ENCODE results near the gene PROC. TPM values are rescaled to one million over a fixed set of nuclear protein-coding genes. Genes with fewer than 3 reads are reported as not detected.
A peak's percentile ranks its signal among the peaks of the same experiment; 100 is the strongest.
"Not testable (repeated sequence)": the region's sequence is repeated elsewhere in the genome, so short reads cannot be mapped to it uniquely, and the experiment has no call there.

The PROC gene
- total and polyA plus RNA-seq, 11 donors, result not detected

GRCh38 chr2:127408807-127409099 is 9.5 kb upstream of the PROC start:
- peak overlapping the region in 9 of 12 donors; percentile 54 to 75 (median 61) for H3K4me3 ChIP-seq
- 84 to 91% (median 89%) methylated on average over 10 of the region's 10 CpGs for WGBS, 4 donors
- H3K4me1 ChIP-seq, result peaks cover 0 to 73% (median 23%) of the 10 kb centered on the region in 12 donors
- DNase-seq, result no peak
- peaks cover 0 to 5% (median 0%) of the 10 kb centered on the region in 12 donors for H3K9me3 ChIP-seq
- H3K27me3 ChIP-seq, result no peaks in the 10 kb centered on the region
- TF ChIP-seq, protein P1, sequence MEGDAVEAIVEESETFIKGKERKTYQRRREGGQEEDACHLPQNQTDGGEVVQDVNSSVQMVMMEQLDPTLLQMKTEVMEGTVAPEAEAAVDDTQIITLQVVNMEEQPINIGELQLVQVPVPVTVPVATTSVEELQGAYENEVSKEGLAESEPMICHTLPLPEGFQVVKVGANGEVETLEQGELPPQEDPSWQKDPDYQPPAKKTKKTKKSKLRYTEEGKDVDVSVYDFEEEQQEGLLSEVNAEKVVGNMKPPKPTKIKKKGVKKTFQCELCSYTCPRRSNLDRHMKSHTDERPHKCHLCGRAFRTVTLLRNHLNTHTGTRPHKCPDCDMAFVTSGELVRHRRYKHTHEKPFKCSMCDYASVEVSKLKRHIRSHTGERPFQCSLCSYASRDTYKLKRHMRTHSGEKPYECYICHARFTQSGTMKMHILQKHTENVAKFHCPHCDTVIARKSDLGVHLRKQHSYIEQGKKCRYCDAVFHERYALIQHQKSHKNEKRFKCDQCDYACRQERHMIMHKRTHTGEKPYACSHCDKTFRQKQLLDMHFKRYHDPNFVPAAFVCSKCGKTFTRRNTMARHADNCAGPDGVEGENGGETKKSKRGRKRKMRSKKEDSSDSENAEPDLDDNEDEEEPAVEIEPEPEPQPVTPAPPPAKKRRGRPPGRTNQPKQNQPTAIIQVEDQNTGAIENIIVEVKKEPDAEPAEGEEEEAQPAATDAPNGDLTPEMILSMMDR (IDR thresholded peaks at IDR 0.05), result no peak
- no peak for TF ChIP-seq POLR2A (IDR thresholded peaks at IDR 0.05)
- intact Hi-C loops (cut with DNase I), result no loop called here
- H3K27ac ChIP-seq, result peak overlapping the region; percentile 78 to 94 (median 90)
- no peaks in the 10 kb centered on the region for H3K36me3 ChIP-seq
- no peak for ATAC-seq

DNA sequence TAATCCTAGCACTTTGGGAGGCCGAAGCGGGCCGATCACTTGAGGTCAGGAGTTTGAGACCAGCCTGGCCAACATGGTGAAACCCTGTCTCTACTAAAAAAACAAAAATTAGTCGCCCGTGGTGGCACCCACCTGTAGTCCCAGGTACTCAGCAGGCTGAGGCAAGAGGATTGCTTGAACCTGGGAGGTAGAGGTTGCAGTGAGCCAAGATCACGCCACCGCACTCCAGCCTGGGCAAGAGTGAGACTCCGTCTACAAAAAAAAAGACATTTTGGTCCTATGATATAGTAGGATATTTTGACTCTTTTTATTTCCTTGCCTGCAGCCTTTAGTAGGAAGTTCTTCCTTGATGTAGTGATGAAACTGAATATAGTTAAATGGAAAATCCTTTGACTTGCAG is 8.5 kb upstream of the PROC start:
- H3K9me3 ChIP-seq, DNase-seq, H3K36me3 ChIP-seq, ATAC-seq, H3K4me3 ChIP-seq, H3K27me3 ChIP-seq: not testable (repeated sequence)
- Histone ChIP-seq H3K27ac (peak overlapping the region in 2 of 12 donors; percentile 55 to 80), H3K4me1 (peaks cover 0 to 70% (median 23%) of the 10 kb centered on the region in 12 donors)
- WGBS, 4 donors, result 95 to 98% (median 97%) methylated on average over 8 of the region's 8 CpGs
- intact Hi-C loops (cut with DNase I), result loop anchor here in 2 of 10 donors (5.0 to 10.0 kb wide), 4 partner anchors 52 to 85 kb away; no protein-coding TSS in a partner anchor

DNA sequence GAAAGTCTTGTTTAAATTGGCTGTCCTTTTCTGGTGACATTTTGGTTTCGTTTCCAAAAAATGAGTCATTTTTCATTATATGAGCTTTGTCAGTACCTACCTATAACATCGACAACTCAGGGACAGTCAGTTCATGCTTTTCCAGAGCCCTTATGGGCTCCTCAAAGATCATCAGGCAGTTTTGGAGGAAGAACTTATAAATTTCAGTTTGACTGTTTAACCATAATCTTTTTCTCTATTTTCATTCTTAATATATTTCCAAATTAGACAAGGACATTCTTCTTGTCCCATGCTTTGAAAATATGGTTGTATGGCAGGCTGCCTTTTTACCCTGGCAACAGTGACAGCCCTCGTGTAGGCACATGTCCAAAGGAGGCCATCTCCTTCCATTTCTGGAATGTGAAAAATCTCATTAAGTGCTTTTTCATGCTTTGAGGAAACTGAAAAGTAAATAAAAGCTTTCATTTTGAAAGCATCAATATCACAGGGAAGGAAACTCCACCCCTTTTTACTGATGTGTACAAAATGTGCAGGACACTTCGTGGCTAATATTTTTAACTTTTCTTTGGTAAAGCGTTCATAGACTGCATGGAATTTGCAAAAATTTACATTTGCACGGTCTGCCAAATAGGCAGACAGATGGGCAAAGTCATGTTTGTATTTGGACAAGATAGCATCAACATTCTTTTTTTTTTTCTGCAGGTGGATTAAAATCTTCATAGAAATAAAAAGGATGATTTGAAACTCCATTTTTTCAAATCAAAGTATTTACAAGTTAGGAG is 7.2 kb upstream of the PROC start:
- DNase-seq, result no peak
- 35 to 46% (median 38%) methylated on average over 6 of the region's 6 CpGs for WGBS, 4 donors

GRCh38 chr2:127411653-127412369 is 6.4 kb upstream of the PROC start:
- Histone ChIP-seq H3K4me1 (peaks cover 3 to 76% (median 28%) of the 10 kb centered on the region in 12 donors), H3K36me3 (no peaks in the 10 kb centered on the region), H3K9me3 (peaks cover 0 to 5% (median 0%) of the 10 kb centered on the region in 12 donors), H3K27ac (peak overlapping the region in 5 of 12 donors; percentile 1 to 80 (median 28)), H3K27me3 (peaks cover 0 to 5% (median 0%) of the 10 kb centered on the region in 9 donors), H3K4me3 (peak overlapping the region in 1 of 12 donors; percentile 1)
- WGBS, 4 donors, result 75 to 84% (median 81%) methylated on average over 12 of the region's 12 CpGs
- no peak for ATAC-seq
- no peak for DNase-seq
- TF ChIP-seq POLR2A (IDR thresholded peaks at IDR 0.05), result no peak
- TF ChIP-seq, protein P1 (IDR thresholded peaks at IDR 0.05), result no peak
- intact Hi-C loops (cut with DNase I), result loop anchor here in 2 of 10 donors (5.0 to 10.0 kb wide), 4 partner anchors 55 to 87 kb away; no protein-coding TSS in a partner anchor

More for the DNA sequence above, 7.2 kb upstream of the PROC start:
- Histone ChIP-seq H3K36me3 (no peaks in the 10 kb centered on the region), H3K4me3 (peak overlapping the region in 4 of 12 donors; percentile 1 to 15 (median 7)), H3K9me3 (peaks cover 0 to 5% (median 0%) of the 10 kb centered on the region in 12 donors), H3K27ac (peak overlapping the region in 11 of 12 donors; percentile 1 to 80 (median 55)), H3K4me1 (peaks cover 2 to 69% (median 24%) of the 10 kb centered on the region in 12 donors), H3K27me3 (no peaks in the 10 kb centered on the region)
- intact Hi-C loops (cut with DNase I), result loop anchor here in 2 of 10 donors (5.0 to 10.0 kb wide), 4 partner anchors 54 to 86 kb away; no protein-coding TSS in a partner anchor
- TF ChIP-seq, protein P1 (IDR thresholded peaks at IDR 0.05), result no peak
- TF ChIP-seq POLR2A (IDR thresholded peaks at IDR 0.05), result no peak
- ATAC-seq, result no peak

Measured in heart left ventricle (tissue), 16 donors.